OCI-LY7 (cell line): ENCODE data around the gene CNTRL.
"Not testable (repeated sequence)": the region's sequence is repeated elsewhere in the genome, so short reads cannot be mapped to it uniquely, and the experiment has no call there.

Experiments used
- CTCF ChIP-seq: fragments of 200-600 bp; sonication (generic); conservative IDR thresholded peaks from 2 replicates; pipeline ENCODE4 v1.5.1; 2014; ENCODE audit warnings: mild to moderate bottlenecking, antibody characterized with exemption, low read length, moderate library complexity, mixed read lengths
- EZH2phosphoT487 ChIP-seq: fragments of 200-600 bp; sonication (generic); IDR thresholded peaks from 2 replicates; pipeline ENCODE4 v1.6.1; 2018; ENCODE audit warnings: low read depth, borderline replicate concordance, mild to moderate bottlenecking, mixed run types, antibody characterized with exemption, low read length, moderate library complexity, mixed read lengths

- TF ChIP-seq CTCF, EZH2phosphoT487: not testable (repeated sequence)
Observed at GRCh38 chr9:121090743-121091142, 16.0 kb downstream of the CNTRL start.
